ENCODE results near the gene SPCS2.

DNA sequence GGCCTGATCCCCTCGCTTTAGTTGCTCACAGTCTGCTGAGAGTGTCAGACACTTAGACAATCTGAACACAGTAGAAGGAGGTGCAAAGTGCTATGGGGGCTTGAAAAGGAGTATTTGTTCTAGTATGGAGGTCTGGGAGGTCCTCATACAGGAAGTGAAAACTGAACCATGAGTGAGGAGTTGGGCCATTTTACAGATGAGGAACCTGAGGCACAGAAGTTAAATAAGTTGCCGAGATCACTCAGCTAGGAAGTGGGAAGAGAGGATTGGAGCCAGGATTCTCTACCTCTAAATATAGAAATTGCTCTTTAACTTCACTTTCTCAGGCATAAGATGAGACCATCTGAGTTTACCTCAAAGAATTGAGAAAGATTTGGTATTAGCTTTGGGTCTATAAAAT, 35.7 kb downstream of the SPCS2 start:
- TF ChIP-seq EP300 (IDR thresholded peaks at IDR 0.05; ENCODE audit: borderline replicate concordance) (no peak), CREB1 (IDR thresholded peaks at IDR 0.05; ENCODE audit: low read depth) (no peak), YY1 (IDR thresholded peaks at IDR 0.05; ENCODE audit: low read depth) (no peak), RAD21 (IDR thresholded peaks at IDR 0.05; ENCODE audit: low read depth) (no peak), TAF1 (IDR thresholded peaks at IDR 0.05; ENCODE audit: low read depth) (no peak), TEAD4 (IDR thresholded peaks at IDR 0.05) (no peak), FOXM1 (IDR thresholded peaks at IDR 0.05; ENCODE audit: borderline replicate concordance, low read depth) (no peak)
- TF ChIP-seq, protein P1, sequence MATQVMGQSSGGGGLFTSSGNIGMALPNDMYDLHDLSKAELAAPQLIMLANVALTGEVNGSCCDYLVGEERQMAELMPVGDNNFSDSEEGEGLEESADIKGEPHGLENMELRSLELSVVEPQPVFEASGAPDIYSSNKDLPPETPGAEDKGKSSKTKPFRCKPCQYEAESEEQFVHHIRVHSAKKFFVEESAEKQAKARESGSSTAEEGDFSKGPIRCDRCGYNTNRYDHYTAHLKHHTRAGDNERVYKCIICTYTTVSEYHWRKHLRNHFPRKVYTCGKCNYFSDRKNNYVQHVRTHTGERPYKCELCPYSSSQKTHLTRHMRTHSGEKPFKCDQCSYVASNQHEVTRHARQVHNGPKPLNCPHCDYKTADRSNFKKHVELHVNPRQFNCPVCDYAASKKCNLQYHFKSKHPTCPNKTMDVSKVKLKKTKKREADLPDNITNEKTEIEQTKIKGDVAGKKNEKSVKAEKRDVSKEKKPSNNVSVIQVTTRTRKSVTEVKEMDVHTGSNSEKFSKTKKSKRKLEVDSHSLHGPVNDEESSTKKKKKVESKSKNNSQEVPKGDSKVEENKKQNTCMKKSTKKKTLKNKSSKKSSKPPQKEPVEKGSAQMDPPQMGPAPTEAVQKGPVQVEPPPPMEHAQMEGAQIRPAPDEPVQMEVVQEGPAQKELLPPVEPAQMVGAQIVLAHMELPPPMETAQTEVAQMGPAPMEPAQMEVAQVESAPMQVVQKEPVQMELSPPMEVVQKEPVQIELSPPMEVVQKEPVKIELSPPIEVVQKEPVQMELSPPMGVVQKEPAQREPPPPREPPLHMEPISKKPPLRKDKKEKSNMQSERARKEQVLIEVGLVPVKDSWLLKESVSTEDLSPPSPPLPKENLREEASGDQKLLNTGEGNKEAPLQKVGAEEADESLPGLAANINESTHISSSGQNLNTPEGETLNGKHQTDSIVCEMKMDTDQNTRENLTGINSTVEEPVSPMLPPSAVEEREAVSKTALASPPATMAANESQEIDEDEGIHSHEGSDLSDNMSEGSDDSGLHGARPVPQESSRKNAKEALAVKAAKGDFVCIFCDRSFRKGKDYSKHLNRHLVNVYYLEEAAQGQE (IDR thresholded peaks at IDR 0.05; ENCODE audit: low read depth): no peak
- TF ChIP-seq, protein P2, sequence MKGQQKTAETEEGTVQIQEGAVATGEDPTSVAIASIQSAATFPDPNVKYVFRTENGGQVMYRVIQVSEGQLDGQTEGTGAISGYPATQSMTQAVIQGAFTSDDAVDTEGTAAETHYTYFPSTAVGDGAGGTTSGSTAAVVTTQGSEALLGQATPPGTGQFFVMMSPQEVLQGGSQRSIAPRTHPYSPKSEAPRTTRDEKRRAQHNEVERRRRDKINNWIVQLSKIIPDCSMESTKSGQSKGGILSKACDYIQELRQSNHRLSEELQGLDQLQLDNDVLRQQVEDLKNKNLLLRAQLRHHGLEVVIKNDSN (IDR thresholded peaks at IDR 0.05): no peak
- TF ChIP-seq, protein P3, sequence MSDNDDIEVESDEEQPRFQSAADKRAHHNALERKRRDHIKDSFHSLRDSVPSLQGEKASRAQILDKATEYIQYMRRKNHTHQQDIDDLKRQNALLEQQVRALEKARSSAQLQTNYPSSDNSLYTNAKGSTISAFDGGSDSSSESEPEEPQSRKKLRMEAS (IDR thresholded peaks at IDR 0.05): no peak
